GM12872 (cell line): ENCODE measurements around the gene ARHGEF7.

Experiments used
- CTCF ChIP-seq: IDR thresholded peaks from 3 replicates; pipeline ENCODE4 v1.5.1; 2011; ENCODE audit warnings: low read depth, mild to moderate bottlenecking, low read length, moderate library complexity; ENCODE audit not compliant: insufficient read depth

Gene ARHGEF7

GRCh38 chr13:111291908-111292307, 176.8 kb downstream of the ARHGEF7 start:
- no peak for TF ChIP-seq CTCF

- no peak for TF ChIP-seq CTCF
These were observed 177.8 kb downstream of the ARHGEF7 start for GRCh38 chr13:111292710-111293485.

- no peak for TF ChIP-seq CTCF
These were observed 180.8 kb downstream of the ARHGEF7 start for GRCh38 chr13:111295886-111296285.

- no peak for TF ChIP-seq CTCF
These were observed 181.3 kb downstream of the ARHGEF7 start for GRCh38 chr13:111296417-111296816.

GRCh38 chr13:111298214-111298975, 183.3 kb downstream of the ARHGEF7 start:
- no peak for TF ChIP-seq CTCF

GRCh38 chr13:111302045-111302726, 187.1 kb downstream of the ARHGEF7 start:
- no peak for TF ChIP-seq CTCF

- TF ChIP-seq CTCF = no peak
These were observed 188.4 kb downstream of the ARHGEF7 start for GRCh38 chr13:111303559-111303958.
